Mesothelial cell of epicardium (in vitro differentiated cells): ENCODE data around the gene SDR42E1. TPM values are rescaled to one million over a fixed set of nuclear protein-coding genes. Genes with fewer than 3 reads are reported as not detected.

Experiments
- DNase-seq, 2 experiments: peaks; one replicate each; pipeline ENCODE4 v3.0.0; 2021; ENCODE audit warnings: low spot score in 2 of 2; ENCODE audit not compliant: unreplicated experiment in 2 of 2
- H3K27ac Mint-ChIP-seq: 2 replicates; pipeline ENCODE4 v1.8.0; 2021; ENCODE audit warnings: mixed read lengths
- H3K27me3 Mint-ChIP-seq: 2 replicates; pipeline ENCODE4 v1.8.0; 2021; ENCODE audit warnings: low read depth, mixed read lengths
- H3K36me3 Mint-ChIP-seq: 2 replicates; pipeline ENCODE4 v1.8.0; 2021; ENCODE audit warnings: mixed read lengths
- H3K4me1 Mint-ChIP-seq: 2 replicates; pipeline ENCODE4 v1.8.0; 2021; ENCODE audit warnings: mixed read lengths
- H3K4me3 Mint-ChIP-seq: 2 replicates; pipeline ENCODE4 v1.8.0; 2021; ENCODE audit warnings: mild to moderate bottlenecking, moderate library complexity, mixed read lengths
- H3K9me3 Mint-ChIP-seq: 2 replicates; pipeline ENCODE4 v1.8.0; 2021; ENCODE audit warnings: mixed read lengths
- total RNA-seq: library from RNA; stranded (reverse); gene quantifications from 3 replicates; pipeline ENCODE4 v1.2.1, GENCODE V29; 2021
- TF ChIP-seq, protein P1 (sequence below): fragments of 200-600 bp; sonication (generic); IDR thresholded peaks from one replicate; pipeline ENCODE4 v1.5.0; 2021; ENCODE audit warnings: antibody characterized with exemption; ENCODE audit not compliant: unreplicated experiment

SDR42E1 gene
- total RNA-seq, 1 donor from 2014 or later, result 0.13 TPM

DNA sequence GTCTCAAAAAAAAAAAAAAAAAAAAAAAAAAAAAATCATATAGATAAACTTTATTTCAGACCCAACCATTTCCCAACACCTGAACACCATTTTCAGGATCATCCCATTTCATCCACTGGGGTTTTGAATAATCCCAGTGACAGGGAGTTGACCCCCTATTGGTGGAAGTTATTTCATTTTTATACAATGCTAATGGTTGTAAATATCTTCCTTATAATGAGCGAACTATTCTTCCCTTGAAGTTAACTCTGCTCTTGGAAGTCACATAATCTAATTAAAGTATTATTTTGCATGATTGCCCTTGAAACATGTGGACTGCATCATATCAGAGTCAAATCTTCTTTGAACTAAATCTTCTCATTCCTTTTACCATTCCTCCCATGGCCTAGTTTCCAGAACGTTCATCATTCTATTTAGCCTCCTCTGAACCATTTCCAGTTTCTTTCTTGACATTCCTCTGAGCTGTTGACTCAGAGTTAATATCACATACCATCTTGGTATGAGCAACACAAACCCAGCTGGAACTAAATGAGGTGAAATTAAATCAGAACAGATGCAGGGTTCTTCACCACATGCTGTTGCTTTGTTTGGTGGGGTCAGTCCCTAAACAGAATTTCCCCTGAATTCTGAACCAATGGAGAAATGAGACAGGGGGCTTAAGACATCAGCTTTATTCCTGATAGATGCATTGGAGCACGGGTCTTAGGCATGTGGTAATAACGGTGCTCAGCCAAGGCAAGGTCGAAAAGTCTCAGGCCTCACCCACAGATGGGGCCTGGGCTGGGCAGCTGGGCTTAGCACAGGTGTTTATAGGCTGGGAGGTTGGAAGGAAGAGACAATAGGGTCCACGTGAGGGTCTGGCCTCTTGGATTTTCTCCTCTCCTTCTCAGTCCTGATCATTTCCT lies 32.7 kb upstream of the SDR42E1 start:
- Mint-ChIP-seq H3K27me3 (peaks cover 13% of the 10 kb centered on the region), H3K4me1 (peaks cover 25% of the 10 kb centered on the region), H3K27ac (peak overlapping the region; percentile 92), H3K36me3 (no peaks in the 10 kb centered on the region), H3K4me3 (no peak overlapping the region), H3K9me3 (no peaks in the 10 kb centered on the region)
- TF ChIP-seq, protein P1, sequence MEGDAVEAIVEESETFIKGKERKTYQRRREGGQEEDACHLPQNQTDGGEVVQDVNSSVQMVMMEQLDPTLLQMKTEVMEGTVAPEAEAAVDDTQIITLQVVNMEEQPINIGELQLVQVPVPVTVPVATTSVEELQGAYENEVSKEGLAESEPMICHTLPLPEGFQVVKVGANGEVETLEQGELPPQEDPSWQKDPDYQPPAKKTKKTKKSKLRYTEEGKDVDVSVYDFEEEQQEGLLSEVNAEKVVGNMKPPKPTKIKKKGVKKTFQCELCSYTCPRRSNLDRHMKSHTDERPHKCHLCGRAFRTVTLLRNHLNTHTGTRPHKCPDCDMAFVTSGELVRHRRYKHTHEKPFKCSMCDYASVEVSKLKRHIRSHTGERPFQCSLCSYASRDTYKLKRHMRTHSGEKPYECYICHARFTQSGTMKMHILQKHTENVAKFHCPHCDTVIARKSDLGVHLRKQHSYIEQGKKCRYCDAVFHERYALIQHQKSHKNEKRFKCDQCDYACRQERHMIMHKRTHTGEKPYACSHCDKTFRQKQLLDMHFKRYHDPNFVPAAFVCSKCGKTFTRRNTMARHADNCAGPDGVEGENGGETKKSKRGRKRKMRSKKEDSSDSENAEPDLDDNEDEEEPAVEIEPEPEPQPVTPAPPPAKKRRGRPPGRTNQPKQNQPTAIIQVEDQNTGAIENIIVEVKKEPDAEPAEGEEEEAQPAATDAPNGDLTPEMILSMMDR, result peak; percentile 33
- no peak for DNase-seq

DNA sequence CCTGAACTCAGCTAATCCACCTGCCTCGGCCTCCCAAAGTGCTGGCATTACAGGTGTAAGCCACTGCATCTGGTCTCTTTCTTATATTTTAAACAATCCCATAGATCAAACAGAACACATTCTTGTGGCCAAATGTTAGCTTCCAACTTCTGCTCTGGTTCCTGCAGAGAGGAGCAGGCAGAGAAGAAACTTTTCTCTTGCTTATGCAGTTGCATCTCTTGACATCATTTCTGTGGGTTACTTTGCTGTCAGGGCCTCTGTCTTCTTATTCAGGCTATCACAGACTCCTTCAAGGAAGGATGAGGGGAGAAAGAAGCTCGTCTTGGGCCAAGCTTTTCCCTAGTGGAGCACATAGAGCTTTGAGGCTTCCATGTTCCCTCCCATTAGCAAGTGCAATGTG lies 31.6 kb upstream of the SDR42E1 start:
- Mint-ChIP-seq H3K27ac (peak overlapping the region; percentile 15), H3K36me3 (no peaks in the 10 kb centered on the region), H3K9me3 (no peaks in the 10 kb centered on the region), H3K27me3 (peaks cover 14% of the 10 kb centered on the region), H3K4me3 (no peak overlapping the region), H3K4me1 (peaks cover 27% of the 10 kb centered on the region)
- DNase-seq, result no peak
- TF ChIP-seq, protein P1, result no peak

DNA sequence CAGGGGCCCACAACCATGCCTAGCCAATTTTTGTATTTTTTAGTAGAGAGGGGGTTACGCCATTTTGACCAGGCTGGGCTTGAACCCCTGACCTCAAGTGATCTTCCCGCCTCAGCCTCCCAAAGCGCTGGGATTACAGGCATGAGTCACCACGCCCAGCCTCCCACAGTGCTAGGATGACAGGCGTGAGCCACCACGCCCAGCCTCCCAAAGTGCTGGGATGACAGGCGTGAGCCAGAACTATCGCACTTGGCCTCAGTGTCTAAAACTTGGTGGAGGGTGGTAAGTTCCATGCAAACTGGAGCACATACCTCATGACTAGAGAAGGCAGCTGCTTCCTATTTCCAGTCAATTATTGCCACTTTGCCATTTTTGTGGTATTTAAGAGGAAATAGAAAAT lies 30.9 kb upstream of the SDR42E1 start:
- TF ChIP-seq, protein P1, result no peak

DNA sequence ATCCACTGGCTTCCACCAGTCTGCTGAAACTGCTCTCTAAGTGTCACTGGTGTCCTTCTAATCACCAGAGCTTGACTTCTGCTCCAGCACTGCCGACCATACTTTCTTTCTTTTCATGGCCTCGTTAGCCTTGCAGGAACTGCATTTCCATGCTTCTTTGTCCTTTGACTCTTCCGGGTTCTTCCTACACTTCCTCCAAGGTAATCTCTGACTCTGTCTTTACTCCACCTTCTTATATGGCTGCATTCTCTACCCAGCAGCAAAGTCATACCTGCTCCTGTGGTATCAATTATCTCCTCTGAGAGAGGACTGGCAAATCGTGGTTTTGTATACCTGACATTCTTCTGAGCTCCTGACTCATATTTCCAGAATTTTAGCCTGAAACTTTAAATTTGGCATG lies 30.3 kb upstream of the SDR42E1 start:
- Mint-ChIP-seq H3K27ac (no peak overlapping the region), H3K4me3 (no peak overlapping the region), H3K9me3 (no peaks in the 10 kb centered on the region), H3K27me3 (peaks cover 7% of the 10 kb centered on the region), H3K36me3 (no peaks in the 10 kb centered on the region), H3K4me1 (peaks cover 36% of the 10 kb centered on the region)
- TF ChIP-seq, protein P1, result no peak
- no peak for DNase-seq

More for the DNA sequence above, 30.9 kb upstream of the SDR42E1 start:
- Mint-ChIP-seq H3K4me3 (no peak overlapping the region), H3K4me1 (peaks cover 32% of the 10 kb centered on the region), H3K9me3 (no peaks in the 10 kb centered on the region), H3K27ac (no peak overlapping the region), H3K36me3 (no peaks in the 10 kb centered on the region), H3K27me3 (peaks cover 7% of the 10 kb centered on the region)
- DNase-seq, result no peak

DNA sequence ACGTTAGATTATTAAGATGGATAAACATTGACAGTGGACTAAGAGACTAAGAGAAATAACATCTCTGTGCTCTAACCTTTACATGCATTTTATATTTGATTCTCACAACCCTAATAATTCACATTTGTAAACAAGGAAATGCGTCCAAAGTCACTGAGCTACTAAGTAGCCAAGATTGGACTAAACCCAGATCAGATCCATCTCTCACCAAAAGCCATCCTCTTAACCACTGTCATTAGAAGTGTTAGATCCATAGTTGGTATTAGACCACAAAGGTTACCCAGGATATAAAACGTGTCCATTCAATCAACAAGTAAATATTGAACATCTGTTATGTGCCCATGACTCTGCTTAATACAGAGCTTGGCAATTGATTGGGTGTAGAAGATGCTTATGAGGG lies 29.0 kb upstream of the SDR42E1 start:
- Mint-ChIP-seq H3K4me3 (no peak overlapping the region), H3K27me3 (peaks cover 7% of the 10 kb centered on the region), H3K9me3 (no peaks in the 10 kb centered on the region), H3K36me3 (no peaks in the 10 kb centered on the region), H3K27ac (no peak overlapping the region), H3K4me1 (peaks cover 37% of the 10 kb centered on the region)
- TF ChIP-seq, protein P1, result no peak
- DNase-seq, result no peak
